GM18517 (cell line): ENCODE measurements around the gene BOK.
"Not testable (repeated sequence)": the region's sequence is repeated elsewhere in the genome, so short reads cannot be mapped to it uniquely, and the experiment has no call there.

Source experiments
- ATAC-seq: cut with Tn5 transposase; IDR thresholded peaks from one replicate; pipeline ENCODE4 v1.9.1; 2021; ENCODE audit warnings: mild to moderate bottlenecking, moderate library complexity; ENCODE audit not compliant: unreplicated experiment

The BOK gene

GRCh38 chr2:241570961-241571581 is 12.5 kb downstream of the BOK start:
- no peak for ATAC-seq

GRCh38 chr2:241571821-241572620 is 13.5 kb downstream of the BOK start:
- ATAC-seq, result no peak

GRCh38 chr2:241572915-241573651 is 14.5 kb downstream of the BOK start:
- not testable (repeated sequence) for ATAC-seq

GRCh38 chr2:241573741-241574140 is 15.2 kb downstream of the BOK start:
- no peak for ATAC-seq

- ATAC-seq, result no peak
Measured at GRCh38 chr2:241574911-241575623, 16.5 kb downstream of the BOK start.

GRCh38 chr2:241575624-241576292 is 17.2 kb downstream of the BOK start:
- no peak for ATAC-seq

GRCh38 chr2:241576293-241576654 is 17.7 kb downstream of the BOK start:
- ATAC-seq, result no peak

- no peak for ATAC-seq
Measured at GRCh38 chr2:241577413-241578122, 19.0 kb downstream of the BOK start.

GRCh38 chr2:241579281-241579680 is 20.7 kb downstream of the BOK start:
- no peak for ATAC-seq

- ATAC-seq, result no peak
Measured at GRCh38 chr2:241582328-241582727, 23.8 kb downstream of the BOK start.

GRCh38 chr2:241582806-241583205 is 24.3 kb downstream of the BOK start:
- ATAC-seq, result no peak

GRCh38 chr2:241584436-241584835 is 25.9 kb downstream of the BOK start:
- no peak for ATAC-seq

- no peak for ATAC-seq
Measured at GRCh38 chr2:241586564-241587264, 28.2 kb downstream of the BOK start.

GRCh38 chr2:241589863-241590262 is 31.3 kb downstream of the BOK start:
- not testable (repeated sequence) for ATAC-seq

GRCh38 chr2:241590496-241591455 is 32.2 kb downstream of the BOK start:
- ATAC-seq, result not testable (repeated sequence)

- no peak for ATAC-seq
Measured at GRCh38 chr2:241592126-241592845, 33.7 kb downstream of the BOK start.

GRCh38 chr2:241593271-241593670 is 34.7 kb downstream of the BOK start:
- ATAC-seq, result no peak
